IMR-90 (cell line): ENCODE results near the gene MEF2D. TPM values are rescaled to one million over a fixed set of nuclear protein-coding genes. Genes with fewer than 3 reads are reported as not detected.
A peak's percentile ranks its signal among the peaks of the same experiment; 100 is the strongest.

ENCODE experiments used
- ATAC-seq: fragments of 200-7000 bp; cut with Tn5 transposase; 2 replicates; pipeline ENCODE4 v1.9.1; 2020; ENCODE audit warnings: low read depth, mild to moderate bottlenecking, moderate library complexity
- BruUV-seq: library from RNA; stranded (reverse); fragments of 400-500 nt; replicated peaks from 2 replicates; lab custom pipeline; 2021; lab: Mats Ljungman, UMichigan
- CTCF ChIA-PET: fragments of 300-600 bp; formaldehyde crosslinking; extraction: SDS; loops from one replicate; lab custom pipeline; 2021; ENCODE audit warnings: antibody characterized with exemption; lab: Yijun Ruan, JAX
- POLR2A ChIA-PET: fragments of 300-600 bp; sonication (Branson Sonifier 250); formaldehyde crosslinking; loops from one replicate; lab custom pipeline; 2022; ENCODE audit warnings: antibody characterized with exemption; ENCODE audit not compliant: unreplicated experiment; lab: Charles Lee
- DNase-seq: peaks from one replicate; pipeline ENCODE4 v3.0.0; 2013
- H2AFZ ChIP-seq: replicated peaks from 2 replicates; pipeline ENCODE3; 2013; ENCODE audit warnings: low read length, mild to moderate bottlenecking; ENCODE audit not compliant: poor library complexity
- H2AK5ac ChIP-seq: 2 replicates; pipeline ENCODE4 v1.6.1; 2013; ENCODE audit warnings: low read depth, low read length, inconsistent platforms
- H2AK9ac ChIP-seq: replicated peaks from 2 replicates; pipeline ENCODE3; 2013; ENCODE audit warnings: mild to moderate bottlenecking, low read depth, low read length, moderate library complexity; ENCODE audit not compliant: poor library complexity
- H2BK120ac ChIP-seq: 2 replicates; pipeline ENCODE4 v1.6.1; 2013; ENCODE audit warnings: low read depth, low read length, inconsistent platforms
- H2BK15ac ChIP-seq: 3 replicates; pipeline ENCODE4 v1.6.1; 2013; ENCODE audit warnings: low read depth, low read length, inconsistent platforms
- H2BK20ac ChIP-seq: 2 replicates; pipeline ENCODE4 v1.6.1; 2013; ENCODE audit warnings: low read depth, mild to moderate bottlenecking, inconsistent platforms, low read length, moderate library complexity
- H2BK5ac ChIP-seq: 2 replicates; pipeline ENCODE4 v1.6.1; 2013; ENCODE audit warnings: mild to moderate bottlenecking, low read depth, low read length, inconsistent platforms; ENCODE audit not compliant: poor library complexity, severe bottlenecking
- H3K14ac ChIP-seq: replicated peaks from 2 replicates; pipeline ENCODE4 v1.6.1; 2013; ENCODE audit warnings: low read depth, low read length, inconsistent platforms
- H3K18ac ChIP-seq: 2 replicates; pipeline ENCODE4 v1.6.1; 2013; ENCODE audit warnings: low read depth, low read length, control low read depth
- H3K23ac ChIP-seq: 2 replicates; pipeline ENCODE4 v1.6.1; 2013; ENCODE audit warnings: low read depth, low read length, inconsistent platforms
- H3K27ac ChIP-seq: 2 replicates; pipeline ENCODE4 v1.5.1; 2013; ENCODE audit warnings: mild to moderate bottlenecking, control low read depth, low read length; ENCODE audit not compliant: insufficient read depth
- H3K27me3 ChIP-seq: 2 replicates; pipeline ENCODE4 v1.6.1; 2013; ENCODE audit warnings: low read length; ENCODE audit not compliant: control insufficient read depth, insufficient read depth
- H3K36me3 ChIP-seq: 2 replicates; pipeline ENCODE4 v1.6.1; 2013; ENCODE audit warnings: low read length, mixed read lengths; ENCODE audit not compliant: control insufficient read depth, insufficient read depth
- H3K4ac ChIP-seq: 2 replicates; pipeline ENCODE4 v1.6.1; 2013; ENCODE audit warnings: low read depth, low read length, inconsistent platforms
- H3K4me1 ChIP-seq: 2 replicates; pipeline ENCODE4 v1.6.1; 2013; ENCODE audit warnings: low read length, mixed read lengths; ENCODE audit not compliant: control insufficient read depth, insufficient read depth
- H3K4me2 ChIP-seq: 2 replicates; pipeline ENCODE4 v1.6.1; 2013; ENCODE audit warnings: low read depth, mild to moderate bottlenecking, control low read depth, low read length, moderate library complexity
- H3K4me3 ChIP-seq: 2 replicates; pipeline ENCODE4 v1.5.1; 2013; ENCODE audit warnings: low read depth, mild to moderate bottlenecking, control low read depth, low read length, moderate library complexity; ENCODE audit not compliant: insufficient read depth
- H3K56ac ChIP-seq: 2 replicates; pipeline ENCODE4 v1.6.1; 2013; ENCODE audit warnings: low read length, inconsistent platforms; ENCODE audit not compliant: insufficient read depth; ENCODE audit errors: extremely low read depth
- H3K79me1 ChIP-seq, 2 experiments: 2 replicates each; pipeline ENCODE4 v1.6.1; 2013; ENCODE audit warnings: low read length in 2 of 2, inconsistent platforms in 1 of 2, low read depth in 1 of 2
- H3K9ac ChIP-seq: 2 replicates; pipeline ENCODE4 v1.6.1; 2013; ENCODE audit warnings: low read depth, low read length, control low read depth
- H3K9me1 ChIP-seq: 2 replicates; pipeline ENCODE4 v1.6.1; 2013; ENCODE audit warnings: low read length, inconsistent platforms; ENCODE audit not compliant: insufficient read depth
- H3K9me3 ChIP-seq: 2 replicates; pipeline ENCODE4 v1.6.1; 2013; ENCODE audit warnings: low read length; ENCODE audit not compliant: control insufficient read depth, insufficient read depth
- H4K20me1 ChIP-seq: 2 replicates; pipeline ENCODE4 v1.6.1; 2013; ENCODE audit warnings: low read length, inconsistent platforms; ENCODE audit not compliant: insufficient read depth
- H4K5ac ChIP-seq: 2 replicates; pipeline ENCODE4 v1.6.1; 2013; ENCODE audit warnings: mild to moderate bottlenecking, low read depth, low read length, control low read depth
- H4K8ac ChIP-seq, 2 experiments: 2 replicates each; pipeline ENCODE4 v1.6.1; 2013; ENCODE audit warnings: low read depth in 2 of 2, low read length in 2 of 2, control low read depth in 1 of 2, inconsistent platforms in 1 of 2
- H4K91ac ChIP-seq: 2 replicates; pipeline ENCODE4 v1.6.1; 2013; ENCODE audit warnings: low read depth, low read length, inconsistent platforms; ENCODE audit not compliant: insufficient read depth
- BHLHE40 ChIP-seq: fragments of 150-350 bp; IDR thresholded peaks from 2 replicates; pipeline ENCODE4 v1.6.1; 2016; ENCODE audit warnings: mild to moderate bottlenecking, low read depth, low read length
- FOS ChIP-seq: fragments of 150-350 bp; IDR thresholded peaks from 2 replicates; pipeline ENCODE4 v1.6.1; 2016; ENCODE audit warnings: low read depth, low read length
- MAZ ChIP-seq: IDR thresholded peaks from 2 replicates; pipeline ENCODE4 v1.6.1; 2012; ENCODE audit warnings: low read depth, mild to moderate bottlenecking, low read length, improper control_type of control experiment, moderate library complexity, borderline replicate concordance
- MXI1 ChIP-seq: IDR thresholded peaks from 2 replicates; pipeline ENCODE4 v1.6.1; 2012; ENCODE audit warnings: low read depth, mild to moderate bottlenecking, low read length, moderate library complexity, borderline replicate concordance
- RAD21 ChIP-seq: IDR thresholded peaks from 2 replicates; pipeline ENCODE4 v1.6.1; 2012; ENCODE audit warnings: low read length, improper control_type of control experiment
- RCOR1 ChIP-seq: IDR thresholded peaks from 2 replicates; pipeline ENCODE4 v1.6.1; 2012; ENCODE audit warnings: mild to moderate bottlenecking, low read length, improper control_type of control experiment; ENCODE audit not compliant: insufficient replicate concordance
- RFX5 ChIP-seq: IDR thresholded peaks from 2 replicates; pipeline ENCODE4 v1.8.0; 2012; ENCODE audit warnings: low read depth, mild to moderate bottlenecking, low read length, moderate library complexity
- SMC3 ChIP-seq: fragments of 150-350 bp; IDR thresholded peaks from 2 replicates; pipeline ENCODE4 v1.6.1; 2016; ENCODE audit warnings: low read depth, mild to moderate bottlenecking, antibody characterized with exemption, low read length, moderate library complexity
- WGBS, 2 experiments: methylation state at CpG; one replicate each; pipeline versions ENCODE4 v1.1.5 to v1.1.7; 2013; ENCODE audit warnings: missing lambda C conversion rate in 2 of 2; ENCODE audit not compliant: insufficient read length in 1 of 2; ENCODE audit errors: extremely low coverage in 2 of 2; 5-methylcytosine and 5-hydroxymethylcytosine counted together
- dilution Hi-C: fragments of 300-500 bp; cut with HindIII; formaldehyde crosslinking; loops from one replicate; pipeline ENCODE4 v1.14.3; 2018; ENCODE audit warnings: low sequenced_read_pairs; ENCODE audit not compliant: unreplicated experiment
- in situ Hi-C: fragments of 300-500 bp; cut with MboI; formaldehyde crosslinking; loops from 3 replicates; pipeline ENCODE4 v1.14.3; 2019; ENCODE audit warnings: low sequenced_read_pairs, inconsistent platforms, mixed read lengths
- intact Hi-C: fragments of 100-400 bp; cut with micrococcal nuclease; formaldehyde crosslinking; loops from 2 replicates; pipeline ENCODE4 v1.10.0; 2022
- polyA plus RNA-seq, 3 experiments: library from polyadenylated mRNA; depleted of rRNA; stranded (reverse); fragments of >200 nt; gene quantifications; 2 replicates each; pipeline ENCODE4 v1.2.3, GENCODE V29; 2012; ENCODE audit warnings: low replicate concordance in 1 of 3
- total RNA-seq: library from RNA; depleted of rRNA; stranded (reverse); fragments of >200 nt; gene quantifications from 2 replicates; pipeline ENCODE4 v1.2.3, GENCODE V29; 2012
- TF ChIP-seq, protein P1 (sequence below): fragments of 150-350 bp; IDR thresholded peaks from 2 replicates; pipeline ENCODE4 v1.6.1; 2017; ENCODE audit warnings: mild to moderate bottlenecking, antibody characterized with exemption, low read length, low read depth

Gene MEF2D
- total and polyA plus RNA-seq, 2 of the 4 experiments (the other 2 are of a cell fraction), result 2.9 to 20.0 TPM

DNA sequence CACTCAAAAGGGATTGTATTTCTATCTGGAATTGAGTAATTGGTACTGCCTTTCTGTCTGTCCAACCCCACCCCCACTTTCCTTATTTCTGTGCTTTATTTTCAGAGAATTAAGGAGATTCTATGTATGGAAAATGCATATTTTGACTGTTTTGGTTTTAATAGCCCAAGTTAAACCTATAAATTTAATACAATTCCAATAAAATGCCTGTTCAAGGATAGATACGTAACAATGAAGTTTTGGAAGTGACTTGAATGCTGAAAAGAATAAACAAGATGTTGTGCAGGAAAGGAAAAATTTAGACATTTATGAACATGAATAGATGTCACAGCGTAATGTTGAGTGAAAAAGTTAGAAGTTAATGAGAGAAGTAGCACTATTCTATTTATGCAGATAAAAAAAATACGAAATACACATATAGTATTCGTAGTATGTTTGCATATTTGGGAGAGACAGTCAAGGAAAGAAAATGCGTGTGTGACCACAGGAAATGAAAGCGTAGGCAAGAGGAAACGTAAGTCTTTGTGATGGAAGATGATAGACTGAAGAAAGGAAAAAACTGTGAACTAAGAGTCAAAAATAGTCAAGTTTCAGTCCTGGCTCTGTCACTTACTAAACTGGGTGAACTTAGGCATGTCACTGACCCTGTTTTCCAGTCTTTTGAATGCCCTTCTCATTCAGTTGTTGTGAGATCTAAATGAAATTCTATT, 62.1 kb downstream of the MEF2D start:
- Histone ChIP-seq H2BK120ac (no peak overlapping the region), H2BK15ac (no peak overlapping the region), H3K56ac (no peak overlapping the region), H3K9me1 (0 out of 2 replicates have a peak, but pooled peaks cover 4% of the 10 kb centered on the region), H3K79me1 (no peaks in the 10 kb centered on the region), H3K4ac (no peak overlapping the region), H3K9ac (no peak overlapping the region), H2AK5ac (no peak overlapping the region), H3K14ac (no peak overlapping the region), H4K91ac (no peak overlapping the region), H3K18ac (no peak overlapping the region), H4K5ac (no peak overlapping the region), H3K4me1 (no peaks in the 10 kb centered on the region), H3K27me3 (peaks cover 93% of the 10 kb centered on the region), H3K4me2 (no peak overlapping the region; the same call in 1 of the 2 replicates), H2AFZ (no peak overlapping the region), H2BK20ac (no peak overlapping the region), H2AK9ac (no peak overlapping the region), H3K23ac (no peak overlapping the region; the same call in 1 of the 2 replicates), H4K20me1 (peaks cover 18% of the 10 kb centered on the region; the same call in 1 of the 2 replicates), H3K36me3 (no peaks in the 10 kb centered on the region), H3K9me3 (peaks cover 8% of the 10 kb centered on the region), H3K4me3 (no peak overlapping the region), H3K27ac (no peak overlapping the region), H4K8ac (no peak overlapping the region), H2BK5ac (no peak overlapping the region)
- DNase-seq (peak; percentile 58), ATAC-seq (no peak)
- intact Hi-C loops (no loop called here), in situ Hi-C loops (no loop called here), dilution Hi-C loops (no loop called here)
- no TSS peak for BruUV-seq
- TF ChIP-seq FOS, result no peak
- TF ChIP-seq, protein P1, sequence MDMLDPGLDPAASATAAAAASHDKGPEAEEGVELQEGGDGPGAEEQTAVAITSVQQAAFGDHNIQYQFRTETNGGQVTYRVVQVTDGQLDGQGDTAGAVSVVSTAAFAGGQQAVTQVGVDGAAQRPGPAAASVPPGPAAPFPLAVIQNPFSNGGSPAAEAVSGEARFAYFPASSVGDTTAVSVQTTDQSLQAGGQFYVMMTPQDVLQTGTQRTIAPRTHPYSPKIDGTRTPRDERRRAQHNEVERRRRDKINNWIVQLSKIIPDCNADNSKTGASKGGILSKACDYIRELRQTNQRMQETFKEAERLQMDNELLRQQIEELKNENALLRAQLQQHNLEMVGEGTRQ, result no peak
- no peak for TF ChIP-seq MXI1
- TF ChIP-seq RAD21, result no peak
- no peak for TF ChIP-seq RFX5
- TF ChIP-seq SMC3, result no peak
- no peak for TF ChIP-seq MAZ
- no peak for TF ChIP-seq BHLHE40
- no peak for TF ChIP-seq RCOR1
- ChIA-PET CTCF (no interaction called here), POLR2A (no interaction called here)
- 0% methylated on average over 1 of the region's 7 CpGs; no CpG with 5 or more reads in 1 of the 2 experiments for WGBS, 2 experiments
